PFSK-1 (cell line): Measurements from ENCODE around the gene VTN.

Experiments used
- FOXP2 ChIP-seq: optimal IDR thresholded peaks from 2 replicates; pipeline ENCODE3; 2011; ENCODE audit warnings: borderline replicate concordance, control low read depth, inconsistent platforms; ENCODE audit not compliant: insufficient read depth; ENCODE audit errors: extremely low read length, extremely low read depth
- POLR2AphosphoS5 ChIP-seq: IDR thresholded peaks from 2 replicates; pipeline ENCODE4 v1.6.1; 2012; ENCODE audit warnings: low read depth, mild to moderate bottlenecking, control low read depth, low read length, moderate library complexity
- SIN3A ChIP-seq: IDR thresholded peaks from 2 replicates; pipeline ENCODE4 v1.6.1; 2012; ENCODE audit warnings: mild to moderate bottlenecking, low read length, moderate library complexity, borderline replicate concordance; ENCODE audit not compliant: insufficient read depth
- TAF1 ChIP-seq: IDR thresholded peaks from 2 replicates; pipeline ENCODE4 v1.6.1; 2012; ENCODE audit warnings: low read length, control low read depth, borderline replicate concordance; ENCODE audit not compliant: insufficient read depth
- TF ChIP-seq, protein P1 (sequence below), 2 experiments: IDR thresholded peaks; 2 replicates each; pipeline versions ENCODE4 v1.6.1 to v1.8.0; 2011 to 2012; ENCODE audit warnings: low read depth in 2 of 2, low read length in 2 of 2, control low read depth in 1 of 2, inconsistent platforms in 1 of 2, mild to moderate bottlenecking in 1 of 2, moderate library complexity in 1 of 2; ENCODE audit not compliant: insufficient read depth in 1 of 2

The VTN gene

DNA sequence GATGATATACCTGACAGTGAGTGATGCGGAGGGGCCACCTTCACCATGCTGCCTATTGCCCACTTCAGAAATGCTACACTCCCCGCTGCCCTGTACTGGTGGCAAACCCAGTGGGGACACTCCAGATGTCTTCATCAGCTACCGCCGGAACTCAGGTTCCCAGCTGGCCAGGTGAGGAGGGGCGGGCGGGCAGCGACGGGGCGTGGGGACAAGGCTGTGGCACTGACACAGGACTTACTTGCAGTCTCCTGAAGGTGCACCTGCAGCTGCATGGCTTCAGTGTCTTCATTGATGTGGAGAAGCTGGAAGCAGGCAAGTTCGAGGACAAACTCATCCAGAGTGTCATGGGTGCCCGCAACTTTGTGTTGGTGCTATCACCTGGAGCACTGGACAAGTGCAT is 18.0 kb upstream of the VTN start:
- TF ChIP-seq POLR2AphosphoS5 (no peak), TAF1 (no peak), SIN3A (no peak), FOXP2 (no peak)
- TF ChIP-seq, protein P1, sequence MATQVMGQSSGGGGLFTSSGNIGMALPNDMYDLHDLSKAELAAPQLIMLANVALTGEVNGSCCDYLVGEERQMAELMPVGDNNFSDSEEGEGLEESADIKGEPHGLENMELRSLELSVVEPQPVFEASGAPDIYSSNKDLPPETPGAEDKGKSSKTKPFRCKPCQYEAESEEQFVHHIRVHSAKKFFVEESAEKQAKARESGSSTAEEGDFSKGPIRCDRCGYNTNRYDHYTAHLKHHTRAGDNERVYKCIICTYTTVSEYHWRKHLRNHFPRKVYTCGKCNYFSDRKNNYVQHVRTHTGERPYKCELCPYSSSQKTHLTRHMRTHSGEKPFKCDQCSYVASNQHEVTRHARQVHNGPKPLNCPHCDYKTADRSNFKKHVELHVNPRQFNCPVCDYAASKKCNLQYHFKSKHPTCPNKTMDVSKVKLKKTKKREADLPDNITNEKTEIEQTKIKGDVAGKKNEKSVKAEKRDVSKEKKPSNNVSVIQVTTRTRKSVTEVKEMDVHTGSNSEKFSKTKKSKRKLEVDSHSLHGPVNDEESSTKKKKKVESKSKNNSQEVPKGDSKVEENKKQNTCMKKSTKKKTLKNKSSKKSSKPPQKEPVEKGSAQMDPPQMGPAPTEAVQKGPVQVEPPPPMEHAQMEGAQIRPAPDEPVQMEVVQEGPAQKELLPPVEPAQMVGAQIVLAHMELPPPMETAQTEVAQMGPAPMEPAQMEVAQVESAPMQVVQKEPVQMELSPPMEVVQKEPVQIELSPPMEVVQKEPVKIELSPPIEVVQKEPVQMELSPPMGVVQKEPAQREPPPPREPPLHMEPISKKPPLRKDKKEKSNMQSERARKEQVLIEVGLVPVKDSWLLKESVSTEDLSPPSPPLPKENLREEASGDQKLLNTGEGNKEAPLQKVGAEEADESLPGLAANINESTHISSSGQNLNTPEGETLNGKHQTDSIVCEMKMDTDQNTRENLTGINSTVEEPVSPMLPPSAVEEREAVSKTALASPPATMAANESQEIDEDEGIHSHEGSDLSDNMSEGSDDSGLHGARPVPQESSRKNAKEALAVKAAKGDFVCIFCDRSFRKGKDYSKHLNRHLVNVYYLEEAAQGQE (IDR thresholded peaks at IDR 0.05; ENCODE audit: insufficient read depth in 1 of 2, low read depth in 2 of 2, low read length in 2 of 2): no peak

DNA sequence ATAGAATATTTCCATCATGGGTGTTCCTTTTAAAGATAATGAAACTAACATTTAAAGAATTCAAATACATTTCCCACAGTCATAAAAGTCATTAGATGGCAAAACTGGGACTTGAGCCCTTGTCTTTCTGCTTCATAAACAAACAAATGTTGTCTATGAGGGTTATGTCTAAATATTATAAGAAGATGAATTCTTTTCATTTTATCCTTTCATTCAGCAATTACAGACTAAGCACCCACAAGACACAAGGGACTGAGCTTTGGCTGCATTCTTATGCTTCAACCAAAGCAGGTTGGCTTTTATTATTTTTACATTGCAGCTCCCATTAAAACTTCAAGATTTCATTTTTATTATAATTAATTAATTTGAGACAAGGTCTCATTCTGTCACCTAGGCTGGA is 16.3 kb upstream of the VTN start:
- TF ChIP-seq SIN3A (no peak), TAF1 (no peak), POLR2AphosphoS5 (no peak), FOXP2 (no peak)
- TF ChIP-seq, protein P1 (IDR thresholded peaks at IDR 0.05; ENCODE audit: insufficient read depth in 1 of 2, low read depth in 2 of 2, low read length in 2 of 2): no peak

- TF ChIP-seq, protein P1 (IDR thresholded peaks at IDR 0.05; ENCODE audit: insufficient read depth in 1 of 2, low read depth in 2 of 2, low read length in 2 of 2): no peak
- TF ChIP-seq FOXP2: no peak
- no peak for TF ChIP-seq POLR2AphosphoS5
- TF ChIP-seq TAF1: no peak
- TF ChIP-seq SIN3A: no peak
Observed at GRCh38 chr17:28385406-28385805, 15.3 kb upstream of the VTN start.

- TF ChIP-seq SIN3A (no peak), POLR2AphosphoS5 (no peak), TAF1 (no peak), FOXP2 (no peak)
- TF ChIP-seq, protein P1 (IDR thresholded peaks at IDR 0.05; ENCODE audit: insufficient read depth in 1 of 2, low read depth in 2 of 2, low read length in 2 of 2): no peak
Observed at GRCh38 chr17:28385037-28385400, 14.9 kb upstream of the VTN start.
